Measurements from ENCODE around the gene UNC93A.
"Not testable (repeated sequence)": the region's sequence is repeated elsewhere in the genome, so short reads cannot be mapped to it uniquely, and the experiment has no call there.

The UNC93A gene

DNA sequence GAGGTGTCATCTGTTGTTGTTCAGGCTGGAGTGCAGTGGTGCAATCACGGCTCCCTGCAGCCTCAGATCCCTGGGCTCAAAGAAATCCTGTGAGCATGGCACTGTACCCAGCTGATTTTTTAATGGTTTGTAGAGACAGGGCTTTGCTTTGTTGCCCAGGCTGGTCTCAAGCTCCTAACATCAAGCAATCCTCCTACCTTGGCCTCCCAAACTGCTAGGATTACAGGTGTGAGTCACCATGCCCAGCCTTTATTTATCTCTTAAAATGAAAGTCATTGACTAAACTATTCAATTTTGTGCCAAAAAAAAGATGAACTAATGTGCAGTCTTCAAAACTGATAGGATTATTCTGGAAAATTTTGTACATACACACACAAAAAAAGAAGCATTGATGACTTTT, 38.8 kb upstream of the UNC93A start:
- TF ChIP-seq, protein P1, sequence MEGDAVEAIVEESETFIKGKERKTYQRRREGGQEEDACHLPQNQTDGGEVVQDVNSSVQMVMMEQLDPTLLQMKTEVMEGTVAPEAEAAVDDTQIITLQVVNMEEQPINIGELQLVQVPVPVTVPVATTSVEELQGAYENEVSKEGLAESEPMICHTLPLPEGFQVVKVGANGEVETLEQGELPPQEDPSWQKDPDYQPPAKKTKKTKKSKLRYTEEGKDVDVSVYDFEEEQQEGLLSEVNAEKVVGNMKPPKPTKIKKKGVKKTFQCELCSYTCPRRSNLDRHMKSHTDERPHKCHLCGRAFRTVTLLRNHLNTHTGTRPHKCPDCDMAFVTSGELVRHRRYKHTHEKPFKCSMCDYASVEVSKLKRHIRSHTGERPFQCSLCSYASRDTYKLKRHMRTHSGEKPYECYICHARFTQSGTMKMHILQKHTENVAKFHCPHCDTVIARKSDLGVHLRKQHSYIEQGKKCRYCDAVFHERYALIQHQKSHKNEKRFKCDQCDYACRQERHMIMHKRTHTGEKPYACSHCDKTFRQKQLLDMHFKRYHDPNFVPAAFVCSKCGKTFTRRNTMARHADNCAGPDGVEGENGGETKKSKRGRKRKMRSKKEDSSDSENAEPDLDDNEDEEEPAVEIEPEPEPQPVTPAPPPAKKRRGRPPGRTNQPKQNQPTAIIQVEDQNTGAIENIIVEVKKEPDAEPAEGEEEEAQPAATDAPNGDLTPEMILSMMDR (IDR thresholded peaks at IDR 0.05; ENCODE audit: low read depth, low read length): no peak
- H3K4me3 ChIP-seq (ENCODE audit: low read depth, low read length): no peak overlapping the region

DNA sequence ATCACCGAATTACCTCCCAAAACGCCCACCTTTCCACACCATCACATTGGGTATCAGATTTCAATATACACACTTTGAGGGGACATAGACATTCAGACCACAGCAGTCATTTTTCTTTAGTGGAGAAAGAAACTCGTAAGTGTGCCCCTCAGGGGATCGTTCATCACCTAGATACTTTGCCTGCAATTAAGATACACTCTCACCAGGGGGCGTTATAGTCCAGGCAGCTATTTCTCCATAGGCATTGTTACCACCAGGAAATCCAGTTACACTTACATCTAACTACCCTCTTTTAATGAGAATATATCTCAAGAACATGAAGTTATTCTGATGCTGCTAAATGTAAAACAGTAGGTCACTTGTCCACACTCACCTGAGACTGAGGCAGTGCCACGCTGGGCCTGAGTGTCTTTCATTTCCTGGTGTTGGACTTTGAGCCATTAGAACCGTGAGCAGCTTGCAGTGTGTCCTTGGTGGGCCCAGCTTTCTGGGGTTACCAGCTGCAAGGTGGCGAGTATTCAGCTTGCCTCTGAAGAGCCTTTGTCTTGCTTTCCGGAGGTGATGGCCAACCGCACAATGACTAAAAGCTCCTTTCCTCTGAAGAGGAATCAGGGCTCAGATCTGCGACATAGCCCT, 35.1 kb upstream of the UNC93A start:
- TF ChIP-seq, protein P1 (IDR thresholded peaks at IDR 0.05; ENCODE audit: low read depth, low read length): no peak
- H3K4me3 ChIP-seq (ENCODE audit: low read depth, low read length): no peak overlapping the region

DNA sequence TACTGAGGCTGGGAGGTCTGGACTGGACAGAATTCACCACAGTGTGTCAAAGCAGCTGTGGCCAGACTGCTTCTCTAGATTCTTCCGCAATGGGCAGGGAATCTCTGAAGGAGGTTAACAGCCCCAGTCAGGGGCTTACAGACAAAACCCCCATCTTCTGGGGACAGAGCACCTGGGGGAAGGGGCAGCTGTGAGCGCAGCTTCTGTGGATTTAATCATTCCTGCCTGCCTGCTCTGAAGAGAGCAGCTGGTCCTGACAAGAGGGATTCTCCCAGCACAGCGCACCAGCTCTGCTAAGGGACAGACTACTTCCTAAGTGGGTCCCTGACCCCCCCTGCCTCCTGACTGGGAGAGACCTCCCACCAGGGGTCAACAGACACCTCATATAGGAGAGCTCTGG, 32.5 kb upstream of the UNC93A start:
- TF ChIP-seq, protein P1 (IDR thresholded peaks at IDR 0.05; ENCODE audit: low read depth, low read length): no peak
- no peak overlapping the region for H3K4me3 ChIP-seq (ENCODE audit: low read depth, low read length)

DNA sequence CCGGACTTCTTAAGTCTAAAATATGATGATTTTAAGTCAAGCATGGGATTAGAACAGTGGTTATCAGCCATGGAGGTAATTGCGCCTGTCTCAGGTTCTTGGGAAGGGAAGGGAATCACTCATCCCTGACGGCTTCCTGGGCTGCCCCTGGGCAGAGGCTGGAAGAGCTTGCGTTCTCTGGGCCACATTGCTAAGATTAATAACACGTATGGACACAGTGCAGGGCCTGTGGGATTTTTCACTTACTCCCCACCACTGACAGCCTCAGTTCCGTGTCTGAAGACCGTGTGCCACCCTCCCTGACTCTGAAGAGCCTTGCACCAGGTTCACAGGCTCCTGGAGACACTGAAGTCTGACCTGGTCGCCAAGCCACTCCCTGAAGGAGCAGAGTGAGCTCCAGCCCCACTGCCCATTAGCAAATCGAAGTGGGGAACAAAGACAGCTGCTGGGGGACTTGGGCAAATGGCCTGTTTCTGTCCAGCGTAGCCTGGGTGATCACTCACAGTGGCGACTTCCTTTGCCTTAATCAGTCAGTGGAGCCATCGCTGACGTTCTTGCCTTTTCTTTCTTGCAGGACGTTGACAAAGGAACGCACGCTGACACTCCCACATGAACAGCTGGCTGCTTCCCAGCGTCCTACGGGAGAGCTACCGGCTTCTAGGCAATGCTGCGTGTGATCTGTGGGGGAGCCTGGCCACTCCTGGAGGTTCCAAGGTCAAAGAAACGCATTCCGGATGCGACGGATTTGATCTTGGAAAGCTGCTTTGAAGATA, 24.9 kb upstream of the UNC93A start:
- H3K4me3 ChIP-seq (ENCODE audit: low read depth, low read length): not testable (repeated sequence)

DNA sequence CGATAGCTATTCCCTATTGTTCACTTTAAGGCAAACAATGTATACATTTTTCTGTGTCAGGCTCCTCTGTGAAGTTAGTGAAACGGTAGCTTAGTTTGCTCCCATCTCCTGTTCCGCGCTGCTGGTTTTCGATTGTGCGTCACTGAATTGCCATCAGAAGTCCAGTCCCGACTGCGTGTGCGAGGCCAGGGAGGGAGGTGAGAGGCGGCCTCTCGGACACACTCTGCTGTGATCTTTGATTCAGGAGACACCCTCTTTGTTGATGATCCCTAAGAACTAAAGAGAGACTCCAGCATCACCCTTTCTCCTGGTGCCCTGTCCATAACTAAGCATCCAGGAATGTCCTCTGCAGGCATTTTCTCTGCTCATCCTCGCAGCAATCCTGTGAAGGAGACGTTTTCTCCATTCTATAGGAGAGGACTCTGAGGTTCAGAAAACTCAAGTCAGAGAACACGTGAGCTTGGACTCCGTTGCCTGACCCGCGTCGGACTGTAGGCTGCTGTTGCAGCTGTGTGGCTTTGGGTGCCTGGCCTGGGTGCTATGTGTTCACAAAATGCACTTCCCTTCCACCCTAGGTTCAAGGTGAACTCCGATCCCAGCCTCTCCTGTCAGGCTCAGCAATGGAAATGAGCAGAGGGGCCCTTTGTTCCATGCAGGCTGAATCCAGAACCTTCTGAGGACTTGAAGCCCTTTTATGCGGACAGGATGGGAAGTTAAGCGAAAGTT, 24.1 kb upstream of the UNC93A start:
- H3K4me3 ChIP-seq (ENCODE audit: low read depth, low read length): no peak overlapping the region
- TF ChIP-seq, protein P1 (IDR thresholded peaks at IDR 0.05; ENCODE audit: low read depth, low read length): no peak

DNA sequence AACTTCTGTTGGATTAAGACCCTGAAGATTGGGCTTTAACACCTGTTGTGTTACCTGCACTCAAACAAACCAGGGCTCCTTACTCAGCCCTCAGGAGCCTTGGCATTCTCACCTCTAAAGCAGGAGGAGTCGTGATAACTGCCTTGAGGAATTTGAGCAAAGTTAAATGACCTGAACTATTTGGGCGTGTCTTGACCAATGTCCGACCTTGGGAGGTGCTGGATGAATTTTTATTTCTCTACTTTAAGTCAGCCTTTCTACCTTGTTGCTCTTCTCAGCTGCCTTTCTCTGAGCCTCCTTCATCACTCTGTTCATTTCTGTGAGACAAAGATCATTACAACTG, 23.6 kb upstream of the UNC93A start:
- not testable (repeated sequence) for H3K4me3 ChIP-seq (ENCODE audit: low read depth, low read length)

DNA sequence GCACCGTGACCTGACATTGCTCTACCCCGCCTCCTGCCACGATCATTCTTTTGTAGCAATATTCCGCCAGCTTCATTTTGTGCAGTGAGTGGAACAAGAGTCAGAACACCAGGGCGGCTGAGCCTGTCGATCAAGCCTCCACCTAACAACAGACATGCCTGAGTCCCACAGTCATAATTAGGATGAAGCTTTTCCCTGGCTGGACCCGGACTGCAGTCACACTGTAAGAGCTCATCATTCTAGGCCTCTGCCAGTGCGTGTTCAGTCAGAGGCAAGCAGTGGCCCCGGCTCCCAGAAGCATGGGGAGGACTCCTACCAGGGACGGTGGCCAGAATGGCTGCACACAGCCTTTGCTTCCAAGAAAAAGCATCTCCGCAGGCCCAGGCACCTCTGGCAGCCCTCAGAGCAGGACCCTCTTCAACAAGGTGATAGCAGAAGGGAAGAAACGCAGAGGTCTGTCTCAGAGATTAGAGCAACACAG, 23.2 kb upstream of the UNC93A start:
- no peak overlapping the region for H3K4me3 ChIP-seq (ENCODE audit: low read depth, low read length)
- TF ChIP-seq, protein P1 (IDR thresholded peaks at IDR 0.05; ENCODE audit: low read depth, low read length): no peak

DNA sequence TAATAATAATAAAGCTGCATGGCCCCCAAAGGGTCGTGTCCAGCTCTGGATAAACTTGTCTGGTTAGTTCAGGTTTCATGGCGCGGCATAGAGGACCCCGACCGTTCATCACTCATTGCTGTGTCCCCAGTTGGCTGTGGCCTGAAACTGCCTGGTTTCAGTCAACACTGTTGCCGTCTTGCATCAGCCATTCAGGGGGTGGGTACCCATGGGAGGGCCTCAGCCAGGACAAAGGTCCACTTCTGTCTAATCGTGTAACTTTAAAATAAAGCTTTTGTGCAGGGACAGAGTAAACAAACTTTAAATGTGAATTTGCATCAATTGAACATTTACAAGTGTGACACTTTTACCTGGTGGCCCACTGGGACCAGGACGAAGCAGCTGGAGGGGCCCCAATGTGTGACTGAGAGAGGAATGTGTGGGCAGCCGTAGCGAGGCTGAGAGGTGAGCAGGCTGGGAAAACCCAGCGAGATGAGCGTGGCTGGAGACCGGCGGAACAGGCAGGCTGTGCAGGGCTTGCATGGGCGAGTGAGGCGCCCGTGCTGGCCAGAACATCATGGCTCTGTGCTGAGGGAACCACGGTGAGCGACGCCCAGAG, 22.3 kb upstream of the UNC93A start:
- no peak overlapping the region for H3K4me3 ChIP-seq (ENCODE audit: low read depth, low read length)
- TF ChIP-seq, protein P1 (IDR thresholded peaks at IDR 0.05; ENCODE audit: low read depth, low read length): no peak

All from WI38 (cell line).